Cardiac septum (tissue), 1 donor: ENCODE measurements around the gene KRT39. TPM values are rescaled to one million over a fixed set of nuclear protein-coding genes. Genes with fewer than 3 reads are reported as not detected.
"Not testable (repeated sequence)": the region's sequence is repeated elsewhere in the genome, so short reads cannot be mapped to it uniquely, and the experiment has no call there.

Source experiments
- DNase-seq: peaks from one replicate; pipeline ENCODE4 v3.0.0-alpha.2; 2020; ENCODE audit warnings: low spot score
- intact Hi-C: fragments of 100-400 bp; cut with DNase I; formaldehyde crosslinking; loops from one replicate; pipeline ENCODE4 v1.14.0; 2022
- total RNA-seq: library from RNA; stranded (reverse); fragmentation: NEBNext Ultra II Directional; extraction: Animal tissue kit (Norgen Biotek cat#: 25700); gene quantifications from one replicate; pipeline ENCODE4 v1.2.1, GENCODE V29; 2021
- donor health status: DM: no; HTN: no; CAD: no.

KRT39 gene
- total RNA-seq, 1 donor from 2014 or later: not detected

- DNase-seq: no peak
- intact Hi-C loops: no loop called here
Measured at GRCh38 chr17:40947929-40948328, 18.8 kb downstream of the KRT39 start.

- no peak for DNase-seq
- intact Hi-C loops: no loop called here
Measured at GRCh38 chr17:40945414-40945813, 21.3 kb downstream of the KRT39 start.

GRCh38 chr17:40944531-40944930, 22.2 kb downstream of the KRT39 start:
- DNase-seq: no peak
- intact Hi-C loops: no loop called here

GRCh38 chr17:40942553-40942952, 24.2 kb downstream of the KRT39 start:
- no peak for DNase-seq
- intact Hi-C loops: no loop called here

GRCh38 chr17:40940266-40940665, 26.5 kb downstream of the KRT39 start:
- no peak for DNase-seq
- intact Hi-C loops: no loop called here

- intact Hi-C loops: no loop called here
- DNase-seq: no peak
Measured at GRCh38 chr17:40938981-40939380, 27.8 kb downstream of the KRT39 start.

- intact Hi-C loops: no loop called here
- DNase-seq: no peak
Measured at GRCh38 chr17:40937384-40937819, 29.3 kb downstream of the KRT39 start, which contains the start of gene KRT23. TSS of gene KRT23 (minus strand) at chr17:40937646. CDS start at chr17:40936603, 1,043 bp downstream.

- intact Hi-C loops: no loop called here
- DNase-seq: no peak
Measured at GRCh38 chr17:40936976-40937375, 29.8 kb downstream of the KRT39 start.

- intact Hi-C loops: no loop called here
- DNase-seq: no peak
Measured at GRCh38 chr17:40936437-40936971, 30.2 kb downstream of the KRT39 start.

- intact Hi-C loops: no loop called here
- DNase-seq: no peak
Measured at GRCh38 chr17:40935624-40936023, 31.1 kb downstream of the KRT39 start.

GRCh38 chr17:40932608-40933007, 34.1 kb downstream of the KRT39 start:
- DNase-seq: no peak
- intact Hi-C loops: no loop called here

- intact Hi-C loops: no loop called here
- DNase-seq: no peak
Measured at GRCh38 chr17:40931311-40931710, 35.4 kb downstream of the KRT39 start.

- intact Hi-C loops: no loop called here
- DNase-seq: no peak
Measured at GRCh38 chr17:40926341-40926740, 40.4 kb downstream of the KRT39 start.

- intact Hi-C loops: no loop called here
- DNase-seq: no peak
Measured at GRCh38 chr17:40922239-40922638, 44.5 kb downstream of the KRT39 start.

- intact Hi-C loops: no loop called here
- no peak for DNase-seq
Measured at GRCh38 chr17:40921026-40921425, 45.7 kb downstream of the KRT39 start.

GRCh38 chr17:40917116-40917515, 49.6 kb downstream of the KRT39 start:
- intact Hi-C loops, DNase-seq: not testable (repeated sequence)

- DNase-seq: no peak
- intact Hi-C loops: no loop called here
Measured at GRCh38 chr17:40916366-40916765, 50.4 kb downstream of the KRT39 start.

- intact Hi-C loops: no loop called here
- no peak for DNase-seq
Measured at GRCh38 chr17:40915721-40916256, 51.0 kb downstream of the KRT39 start.

GRCh38 chr17:40915199-40915661, 51.5 kb downstream of the KRT39 start:
- intact Hi-C loops: no loop called here

GRCh38 chr17:40914075-40914855, 52.5 kb downstream of the KRT39 start:
- intact Hi-C loops: no loop called here

More at GRCh38 chr17:40915199-40915661, 51.5 kb downstream of the KRT39 start:
- DNase-seq: no peak

More at GRCh38 chr17:40914075-40914855, 52.5 kb downstream of the KRT39 start:
- no peak for DNase-seq
